ENCODE measurements around the gene LRRC27.

Gene LRRC27

DNA sequence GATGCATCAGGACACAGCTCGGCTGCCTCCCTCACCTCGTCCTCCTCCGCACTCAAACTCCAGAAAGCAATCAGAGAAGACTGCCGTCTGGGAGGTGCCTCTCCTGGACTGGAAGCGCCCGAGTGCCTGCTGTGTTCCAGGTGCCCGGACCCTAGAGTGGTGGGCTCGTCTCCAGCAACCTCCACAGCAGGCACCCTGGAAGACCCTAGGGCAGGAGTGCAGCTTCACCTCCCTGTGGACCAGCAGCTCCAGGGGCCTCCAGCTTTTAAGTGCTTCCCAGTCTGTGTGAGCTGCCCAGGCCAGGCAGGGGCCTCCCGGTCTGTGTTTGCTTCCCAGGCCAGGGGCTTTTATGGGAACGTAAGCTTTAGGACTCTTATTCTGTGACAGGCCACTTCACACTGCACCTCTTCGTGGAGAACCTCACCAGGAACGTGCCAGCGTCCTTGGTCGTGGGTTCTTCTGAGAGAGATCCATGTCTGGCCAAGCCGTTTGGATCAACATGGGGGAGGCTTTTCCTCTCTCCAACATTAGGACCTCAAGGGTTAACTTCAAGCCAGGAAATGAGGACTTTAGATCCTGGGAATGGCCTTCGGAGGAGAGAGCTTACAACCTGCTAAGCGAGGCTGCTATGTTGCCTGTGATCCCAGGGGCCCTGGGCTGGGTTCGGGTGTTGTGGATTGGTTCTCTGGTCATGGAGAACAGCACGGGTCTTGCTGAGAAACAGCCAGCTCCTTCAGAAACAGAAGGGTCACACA lies 59.1 kb downstream of the LRRC27 start:
- DNase-seq (ENCODE audit: low read depth in 2 of 2): no peak

GRCh38 chr10:132391676-132392020 lies 59.7 kb downstream of the LRRC27 start:
- DNase-seq (ENCODE audit: low read depth in 2 of 2): no peak

DNA sequence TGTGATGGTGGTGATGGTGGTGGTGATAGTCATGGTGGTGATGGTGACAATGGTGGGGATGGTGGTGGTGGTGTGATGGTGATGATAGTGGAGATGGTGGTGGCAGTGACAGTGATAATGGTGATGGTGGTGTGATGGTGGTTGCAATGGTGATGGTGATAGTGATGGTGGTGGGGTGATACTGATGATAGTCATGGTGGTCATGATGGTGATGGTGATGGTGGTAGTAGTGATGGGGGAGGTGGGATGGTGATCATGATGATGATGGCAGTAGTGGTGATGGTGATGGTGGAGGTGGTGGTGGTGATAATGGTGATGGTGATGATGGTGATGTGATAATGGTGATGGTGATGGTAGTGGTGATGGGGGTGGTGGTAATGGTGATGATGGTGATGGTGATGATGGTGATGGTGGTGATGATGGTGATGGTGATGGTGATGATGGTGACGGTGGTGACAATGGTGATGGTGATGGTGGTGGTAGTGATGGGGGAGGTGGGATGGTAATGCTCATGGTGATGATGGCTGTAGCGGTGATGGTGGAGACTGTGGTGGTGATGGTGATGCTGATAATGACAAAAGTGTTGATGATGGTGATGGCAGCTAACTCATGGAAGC lies 60.3 kb downstream of the LRRC27 start:
- no peak for DNase-seq (ENCODE audit: low read depth in 2 of 2)

GRCh38 chr10:132392811-132393694 lies 61.1 kb downstream of the LRRC27 start:
- no peak for DNase-seq (ENCODE audit: low read depth in 2 of 2)

- DNase-seq (ENCODE audit: low read depth in 2 of 2): no peak
These were observed 61.7 kb downstream of the LRRC27 start for GRCh38 chr10:132393695-132394181.

GRCh38 chr10:132394201-132394811 lies 62.3 kb downstream of the LRRC27 start:
- no peak for DNase-seq (ENCODE audit: low read depth in 2 of 2)

- DNase-seq (ENCODE audit: low read depth in 2 of 2): no peak
These were observed 63.1 kb downstream of the LRRC27 start for GRCh38 chr10:132394936-132395703.

DNA sequence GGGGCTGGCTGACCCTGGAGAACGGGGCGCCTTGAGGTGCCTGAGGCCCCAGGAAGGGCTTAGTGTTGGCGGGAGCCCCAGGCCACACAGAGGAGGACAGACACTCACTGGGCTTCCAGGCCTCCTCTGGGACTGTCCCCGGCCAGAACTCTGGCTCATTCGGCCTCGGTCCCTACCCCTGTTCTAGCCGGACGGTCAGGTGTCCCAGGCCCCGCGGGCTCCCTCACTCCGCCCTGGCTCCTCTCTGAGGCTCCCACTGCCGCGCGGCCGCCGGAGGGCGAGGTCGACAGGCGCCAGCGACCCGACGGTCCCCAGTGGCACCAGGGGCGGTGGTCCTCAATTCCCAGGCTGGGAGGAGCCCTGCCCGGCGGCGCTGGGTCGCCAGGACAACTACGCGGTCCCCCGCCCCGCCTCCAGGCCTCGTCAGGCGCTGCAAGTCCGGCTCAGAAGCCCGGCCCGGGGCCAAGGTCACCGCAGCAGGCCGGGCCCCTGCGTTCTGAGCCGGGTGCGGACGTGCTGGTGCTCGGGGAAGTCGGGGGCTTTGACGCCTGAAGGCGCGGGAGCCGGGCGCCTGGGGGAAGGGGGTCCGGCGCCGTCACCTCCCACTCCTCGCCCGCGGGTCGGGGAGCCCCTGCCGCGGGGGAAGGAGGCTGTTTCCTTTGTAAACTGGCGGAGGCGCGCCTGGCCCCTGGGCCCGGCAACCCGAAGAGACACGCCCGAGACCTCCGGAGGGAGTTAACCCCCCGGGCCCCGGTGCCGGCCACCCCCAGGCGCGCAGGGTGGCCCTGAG lies 63.9 kb downstream of the LRRC27 start:
- DNase-seq (ENCODE audit: low read depth in 2 of 2): no peak

DNA sequence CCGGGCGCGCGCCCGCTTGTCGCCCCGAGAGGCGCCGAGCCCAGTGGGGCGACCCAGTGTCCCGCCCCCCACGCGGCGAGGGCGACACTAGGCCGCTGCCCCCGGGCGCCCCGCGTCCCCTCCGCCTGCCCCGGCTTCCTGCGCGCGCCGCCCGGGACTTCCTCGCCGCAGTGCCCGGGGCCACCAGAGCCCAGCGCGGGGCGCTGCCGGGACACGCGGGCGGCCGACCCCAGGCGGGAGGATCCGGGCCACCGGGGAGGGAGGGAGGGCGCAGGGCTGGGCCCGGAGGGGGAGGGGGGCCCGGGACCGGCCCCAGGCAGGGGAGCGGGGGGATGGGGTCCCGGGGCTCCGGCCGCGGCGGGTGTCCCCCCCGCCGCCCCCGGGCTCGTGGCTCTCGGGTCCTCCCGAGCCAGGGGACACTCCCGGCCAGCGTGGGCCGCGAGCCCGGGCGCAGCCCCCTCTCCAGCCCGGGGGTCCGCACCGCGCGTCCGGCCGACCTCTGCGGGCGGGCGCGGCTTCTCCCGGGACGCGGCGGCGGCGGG lies 64.6 kb downstream of the LRRC27 start:
- DNase-seq (ENCODE audit: low read depth in 2 of 2): no peak

- no peak for DNase-seq (ENCODE audit: low read depth in 2 of 2)
These were observed 65.1 kb downstream of the LRRC27 start, which contains the start of gene PWWP2B for GRCh38 chr10:132397036-132397541. PWWP2B (plus strand) TSS chr10:132397200; CDS start chr10:132397227, 27 bp downstream.

GRCh38 chr10:132397671-132398565 lies 65.9 kb downstream of the LRRC27 start:
- DNase-seq (ENCODE audit: low read depth in 2 of 2): no peak

- no peak for DNase-seq (ENCODE audit: low read depth in 2 of 2)
These were observed 66.6 kb downstream of the LRRC27 start for GRCh38 chr10:132398566-132398991.

DNA sequence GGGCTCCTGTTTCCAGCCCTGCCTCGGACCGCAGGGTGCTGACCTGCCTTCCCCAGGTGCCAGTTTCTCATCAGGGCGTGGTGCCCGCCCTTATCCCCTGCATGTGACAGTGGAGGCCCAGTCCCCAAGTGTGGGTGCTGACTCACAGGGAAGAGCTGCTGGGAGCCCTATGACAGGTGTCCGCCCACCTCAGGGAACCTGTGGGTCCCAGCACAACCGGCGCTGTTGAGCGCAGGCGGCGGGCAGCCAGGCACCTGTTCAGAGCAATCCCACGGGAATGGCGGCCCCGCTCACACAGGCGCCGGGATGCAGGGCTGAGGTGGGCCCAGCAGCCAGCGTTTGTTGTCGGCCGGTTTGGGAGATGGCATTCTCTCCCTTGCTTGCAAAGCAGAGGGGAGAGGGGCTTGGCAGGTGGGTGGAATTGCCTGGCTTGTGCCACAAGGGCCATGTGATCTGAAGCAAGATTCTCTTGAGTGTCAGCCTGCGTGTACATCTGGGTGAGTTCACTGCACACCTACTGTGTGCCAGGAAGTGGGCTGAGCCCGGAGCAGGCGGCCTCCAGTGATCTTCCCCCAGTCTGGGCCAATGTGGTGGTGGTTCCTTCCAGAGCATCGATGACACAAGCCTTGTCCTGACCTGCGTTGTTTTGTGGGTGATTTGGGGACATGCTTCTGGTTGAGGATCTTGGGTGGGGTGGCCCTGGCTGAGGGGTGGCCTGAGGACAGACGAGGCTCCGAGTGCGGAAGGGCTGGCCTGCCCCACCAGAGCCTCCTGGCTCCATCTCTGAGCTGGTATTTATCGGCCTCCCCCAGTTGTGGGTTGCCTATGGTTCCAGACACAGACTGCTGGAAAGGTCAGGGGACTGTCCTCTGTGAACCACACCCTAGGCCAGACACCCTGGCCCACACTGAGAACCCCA lies 67.4 kb downstream of the LRRC27 start:
- DNase-seq (ENCODE audit: low read depth in 2 of 2): no peak

DNA sequence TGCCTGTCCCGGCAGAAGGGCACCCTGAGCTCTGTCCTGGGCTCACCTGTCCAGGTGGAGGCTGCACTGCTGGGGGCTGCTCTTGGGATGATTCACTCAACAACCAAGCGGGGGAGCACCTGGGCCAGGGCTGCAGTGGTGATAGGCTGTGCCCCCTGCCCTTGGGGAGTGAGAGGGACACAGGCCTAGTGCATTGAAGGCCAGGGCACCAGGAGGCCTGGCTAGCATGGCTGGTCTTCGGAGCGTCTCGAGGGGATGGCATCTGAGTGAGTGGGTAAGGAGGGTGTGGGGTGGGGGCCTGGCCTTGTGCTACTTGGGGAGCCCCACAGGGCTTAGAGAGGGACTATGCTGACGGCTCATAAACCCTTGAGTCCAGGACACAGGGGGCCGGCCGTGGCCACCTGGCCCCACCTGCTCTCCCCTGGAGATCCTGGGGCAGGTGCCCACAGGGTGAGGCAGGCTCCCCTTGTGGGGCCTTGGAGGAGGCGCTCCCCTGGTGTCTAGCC lies 68.1 kb downstream of the LRRC27 start:
- DNase-seq (ENCODE audit: low read depth in 2 of 2): no peak

GRCh38 chr10:132400547-132401151 lies 68.7 kb downstream of the LRRC27 start:
- no peak for DNase-seq (ENCODE audit: low read depth in 2 of 2)

- no peak for DNase-seq (ENCODE audit: low read depth in 2 of 2)
These were observed 69.6 kb downstream of the LRRC27 start for GRCh38 chr10:132401401-132402118.

All from fibroblast of skin of left quadriceps (primary cell).